ELR (cell line): ENCODE measurements around the gene TDRD5.
A peak's percentile ranks its signal among the peaks of the same experiment; 100 is the strongest.

Experiments used
- DNase-seq: peaks from one replicate; pipeline ENCODE4 v3.0.0-alpha.2; 2015; ENCODE audit warnings: low read depth

The TDRD5 gene

GRCh38 chr1:179591592-179592580 lies at the start of gene TDRD5:
TDRD5 (plus strand) TSS chr1:179591832; CDS start chr1:179592616, 784 bp downstream.
- DNase-seq: no peak

DNA sequence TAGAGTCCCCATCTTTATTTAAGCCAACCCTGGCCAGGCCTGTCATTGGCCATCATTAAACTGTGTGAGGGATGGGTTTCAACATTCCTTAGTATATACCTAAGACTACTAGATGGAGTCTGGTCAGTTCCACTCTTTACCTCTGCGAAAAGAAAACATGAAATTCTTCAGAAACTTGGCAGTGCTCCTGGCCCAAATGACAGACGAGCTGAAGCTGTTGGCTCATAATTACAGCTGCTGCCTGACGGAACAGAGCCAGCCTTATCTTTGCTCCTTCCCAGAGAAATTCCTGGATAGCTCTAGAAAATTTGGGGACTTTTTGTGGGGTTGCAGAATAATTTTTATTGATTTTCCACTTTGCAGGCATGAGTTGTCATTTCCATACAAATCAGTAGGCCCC lies 46.3 kb upstream of the TDRD5 start:
- DNase-seq: no peak

- DNase-seq: no peak
These were observed 44.6 kb upstream of the TDRD5 start for GRCh38 chr1:179547021-179547535.

- DNase-seq: no peak
These were observed 42.8 kb upstream of the TDRD5 start for GRCh38 chr1:179548666-179549367.

GRCh38 chr1:179549368-179549700 lies 42.3 kb upstream of the TDRD5 start:
- DNase-seq: no peak

- DNase-seq: peak; percentile 79
These were observed 40.6 kb upstream of the TDRD5 start for GRCh38 chr1:179550746-179551682.

DNA sequence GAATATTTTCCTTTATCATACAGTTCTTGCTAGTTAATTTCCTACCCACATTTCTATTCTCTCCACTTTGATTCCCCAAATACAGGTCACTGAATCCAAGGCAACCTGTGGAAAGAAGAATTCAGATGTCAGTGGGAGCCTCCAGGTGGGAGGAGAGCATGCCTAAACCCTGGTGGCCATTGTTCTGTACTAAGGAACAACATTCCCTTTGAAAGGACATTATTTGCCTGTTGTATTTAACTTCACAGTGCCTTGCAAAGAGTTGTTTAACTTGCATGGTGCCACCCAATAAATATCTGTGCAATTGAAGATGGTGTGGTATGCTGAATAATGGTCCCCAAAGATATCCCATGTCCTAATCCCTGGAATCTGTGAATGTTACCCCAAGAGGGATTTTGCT lies 37.2 kb upstream of the TDRD5 start:
- no peak for DNase-seq

GRCh38 chr1:179558078-179558477 lies 33.6 kb upstream of the TDRD5 start:
- no peak for DNase-seq

GRCh38 chr1:179575497-179576314 lies 15.9 kb upstream of the TDRD5 start, which contains the start of gene NPHS2:
NPHS2 (minus strand) TSS chr1:179575948; CDS start chr1:179575864, 84 bp downstream.
- no peak for DNase-seq

GRCh38 chr1:179576509-179576908 lies 15.1 kb upstream of the TDRD5 start:
- no peak for DNase-seq

DNA sequence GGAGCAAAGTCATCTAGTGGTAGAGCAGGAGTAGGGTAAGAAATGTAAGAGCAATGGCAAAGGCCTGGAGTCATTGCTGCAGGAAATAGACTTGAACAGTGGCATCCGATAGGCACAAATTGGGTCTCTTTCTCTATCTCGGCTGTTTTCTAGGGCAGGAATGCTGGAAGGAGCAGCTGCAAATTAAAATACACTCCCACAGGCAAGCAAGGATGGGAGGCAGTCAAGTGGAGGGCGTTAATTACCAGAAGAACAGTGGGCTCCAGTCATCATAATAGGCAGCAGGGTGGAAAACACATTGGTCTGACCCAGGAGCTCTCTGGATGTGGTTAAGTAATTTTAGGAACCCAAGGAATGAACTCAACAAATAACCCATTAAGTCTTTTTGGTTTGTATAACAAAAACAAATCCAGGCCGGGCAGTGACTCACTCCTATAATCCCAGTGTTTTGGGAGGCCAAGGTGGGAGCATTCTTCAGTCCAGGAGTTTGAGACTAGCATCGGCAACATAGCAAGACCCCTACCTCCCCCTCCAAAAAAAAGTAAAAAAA lies 7.8 kb upstream of the TDRD5 start:
- no peak for DNase-seq

- peak; percentile 13 for DNase-seq
These were observed 5.4 kb upstream of the TDRD5 start for GRCh38 chr1:179586107-179586823.

DNA sequence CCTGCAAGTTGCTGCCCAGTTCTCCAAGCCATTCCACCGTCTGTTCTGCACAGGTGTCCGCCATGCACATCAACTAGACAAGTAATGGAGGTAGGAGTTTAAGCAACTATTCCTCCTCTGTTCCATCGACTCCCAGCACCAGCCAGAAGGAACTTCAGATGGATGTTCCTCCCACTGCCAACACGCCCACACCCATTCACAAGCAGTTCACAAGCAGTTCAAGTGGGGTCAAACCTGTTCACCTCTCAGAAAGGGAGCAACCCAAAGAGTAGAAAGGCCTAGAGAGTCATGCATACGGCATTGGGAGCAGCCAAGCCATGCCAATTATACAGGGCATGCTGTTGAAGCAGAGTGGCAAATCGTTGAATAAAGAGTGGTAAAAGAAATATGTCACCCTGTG lies 4.3 kb upstream of the TDRD5 start:
- DNase-seq: no peak

- DNase-seq: no peak
These were observed 3.1 kb upstream of the TDRD5 start for GRCh38 chr1:179588425-179589024.

DNA sequence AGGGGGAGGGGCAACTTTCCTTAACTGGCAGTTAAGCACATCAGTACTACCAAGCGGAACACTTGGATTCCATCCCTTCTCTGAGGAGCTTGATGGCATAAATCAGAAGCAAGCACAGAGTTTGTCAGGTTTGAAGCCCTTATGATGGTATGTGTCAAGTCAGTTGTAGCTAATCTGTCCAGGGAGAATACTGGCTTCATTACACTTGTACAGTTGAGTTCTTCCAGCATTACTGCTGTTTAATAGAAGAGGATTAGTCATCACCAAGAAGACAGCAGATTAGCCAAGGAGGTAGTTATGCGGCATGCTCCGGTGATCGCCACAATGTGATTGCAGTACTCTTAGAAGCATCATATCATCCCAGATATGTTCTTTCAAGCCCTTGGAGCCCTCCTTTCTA lies 2.1 kb upstream of the TDRD5 start:
- DNase-seq: no peak

DNA sequence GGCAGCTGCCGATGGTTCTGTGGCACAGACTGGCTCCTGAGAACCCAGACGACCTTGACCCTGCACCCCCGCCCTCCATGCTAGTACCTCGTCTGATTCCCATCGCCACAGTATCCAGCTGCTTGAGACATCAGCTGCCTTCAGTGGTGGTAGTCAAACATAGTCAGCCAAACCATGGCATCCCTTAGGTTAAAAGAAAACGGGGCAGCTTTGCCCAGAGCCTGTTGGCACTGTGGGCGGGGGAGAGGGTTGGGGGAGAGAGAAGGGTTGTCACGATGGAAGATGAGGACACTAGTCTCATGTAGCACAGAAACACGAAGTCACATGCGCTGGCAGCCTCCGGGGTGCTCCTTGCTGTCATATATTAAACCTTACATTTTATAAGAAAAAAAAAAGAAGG lies 961 bp upstream of the TDRD5 start:
- DNase-seq: no peak

GRCh38 chr1:179591253-179591591 lies 410 bp upstream of the TDRD5 start:
- DNase-seq: no peak

- DNase-seq: no peak
These were observed 7.0 kb downstream of the TDRD5 start for GRCh38 chr1:179598631-179599030.

- DNase-seq: peak; percentile 56
These were observed 8.1 kb downstream of the TDRD5 start for GRCh38 chr1:179599623-179600249.
